ENCODE results near the gene EMID1.

EMID1 gene

GRCh38 chr22:29265929-29266328 lies 60.2 kb downstream of the EMID1 start:
- DNase-seq (ENCODE audit: insufficient read length, low spot score) = no peak
- FAIRE-seq = no peak
- TF ChIP-seq CTCF (IDR thresholded peaks at IDR 0.05; ENCODE audit: insufficient read depth, missing control alignments) = no peak

GRCh38 chr22:29266564-29267461 lies 61.1 kb downstream of the EMID1 start:
- no peak for FAIRE-seq
- TF ChIP-seq CTCF (IDR thresholded peaks at IDR 0.05; ENCODE audit: insufficient read depth, missing control alignments) = no peak
- no peak for DNase-seq (ENCODE audit: insufficient read length, low spot score)

- FAIRE-seq = no peak
- DNase-seq (ENCODE audit: insufficient read length, low spot score) = no peak
- TF ChIP-seq CTCF (IDR thresholded peaks at IDR 0.05; ENCODE audit: insufficient read depth, missing control alignments) = no peak
Observed at GRCh38 chr22:29267462-29267857, 61.8 kb downstream of the EMID1 start.

- no peak for TF ChIP-seq CTCF (IDR thresholded peaks at IDR 0.05; ENCODE audit: insufficient read depth, missing control alignments)
- DNase-seq (ENCODE audit: insufficient read length, low spot score) (peak; percentile 64), FAIRE-seq (no peak)
Observed at GRCh38 chr22:29267858-29268510, 62.3 kb downstream of the EMID1 start, which contains the start of the genes EWSR1 and RHBDD3. Gene EWSR1 (plus strand): TSS chr22:29268268. CDS start chr22:29268337, 69 bp downstream. Gene RHBDD3 (minus strand): TSS chr22:29267981. CDS start chr22:29265626, 2,355 bp downstream.

GRCh38 chr22:29268511-29269229 lies 63.0 kb downstream of the EMID1 start:
- DNase-seq (ENCODE audit: insufficient read length, low spot score) (no peak), FAIRE-seq (no peak)
- TF ChIP-seq CTCF (IDR thresholded peaks at IDR 0.05; ENCODE audit: insufficient read depth, missing control alignments) = no peak

- DNase-seq (ENCODE audit: insufficient read length, low spot score) (no peak), FAIRE-seq (no peak)
- no peak for TF ChIP-seq CTCF (IDR thresholded peaks at IDR 0.05; ENCODE audit: insufficient read depth, missing control alignments)
Observed at GRCh38 chr22:29269230-29269604, 63.5 kb downstream of the EMID1 start.

Data from D721Med (cell line).